Measurements from ENCODE around the gene ALLC. TPM values are rescaled to one million over a fixed set of nuclear protein-coding genes. Genes with fewer than 3 reads are reported as not detected.

The ALLC gene
- total and polyA plus RNA-seq, 2 experiments from 2014 or later = not detected

- no peak overlapping the region for H3K4me2 ChIP-seq
- no peak overlapping the region for H3K27ac ChIP-seq (ENCODE audit: low read depth)
- no peaks in the 10 kb centered on the region for H3K27me3 ChIP-seq (ENCODE audit: insufficient read depth)
- H3K4me1 Mint-ChIP-seq = peaks cover 3% of the 10 kb centered on the region; the same call in 1 of the 3 replicates
- ATAC-seq (no peak), DNase-seq (ENCODE audit: low spot score) (no peak)
- H3K4me3 ChIP-seq = no peak overlapping the region
- H4K20me1 ChIP-seq (replicated peaks; ENCODE audit: insufficient read depth) = no peaks in the 10 kb centered on the region
- no peaks in the 10 kb centered on the region for H3K79me2 ChIP-seq (replicated peaks; ENCODE audit: insufficient read depth)
- H3K36me3 ChIP-seq (ENCODE audit: insufficient read depth) = no peaks in the 10 kb centered on the region
- H3K4me3 Mint-ChIP-seq = no peak overlapping the region
- peaks cover 2% of the 10 kb centered on the region for H3K27me3 Mint-ChIP-seq (ENCODE audit: insufficient read depth, low read depth, poor library complexity)
- peaks cover 72% of the 10 kb centered on the region for H3K9me3 Mint-ChIP-seq
- 0 out of 3 replicates have a peak, but pooled peaks cover 4% of the 10 kb centered on the region for H3K36me3 Mint-ChIP-seq (ENCODE audit: low read depth)
- H2AFZ ChIP-seq = no peak overlapping the region
- no peak overlapping the region for H3K27ac Mint-ChIP-seq
- no peaks in the 10 kb centered on the region for H3F3A ChIP-seq (replicated peaks; ENCODE audit: low read depth)
- no peaks in the 10 kb centered on the region for H3K9me2 ChIP-seq (ENCODE audit: insufficient read depth)
- no peaks in the 10 kb centered on the region; the same call in 1 of the 2 replicates for H3K4me1 ChIP-seq (ENCODE audit: insufficient read depth)
- TF ChIP-seq NANOG (IDR thresholded peaks at IDR 0.05; ENCODE audit: borderline replicate concordance) (no peak), ZNF331 (CRISPR knock-in tag; IDR thresholded peaks at IDR 0.05; ENCODE audit: low read depth) (no peak)
These were observed 73.8 kb downstream of the ALLC start for GRCh38 chr2:3731829-3732228.

GRCh38 chr2:3736112-3736511 lies 78.1 kb downstream of the ALLC start:
- no peak for ATAC-seq
- H3K36me3 ChIP-seq (ENCODE audit: insufficient read depth) = no peaks in the 10 kb centered on the region
- H2AFZ ChIP-seq = no peak overlapping the region
- no peaks in the 10 kb centered on the region for H3K4me1 ChIP-seq (ENCODE audit: insufficient read depth)
- no peak overlapping the region for H3K4me3 Mint-ChIP-seq
- H3K36me3 Mint-ChIP-seq (ENCODE audit: low read depth) = 0 out of 3 replicates have a peak, but pooled peaks cover 4% of the 10 kb centered on the region
- H3K4me2 ChIP-seq = no peak overlapping the region
- H3K9me3 Mint-ChIP-seq = peaks cover 79% of the 10 kb centered on the region
- TF ChIP-seq STAT1 (IDR thresholded peaks at IDR 0.05; ENCODE audit: unreplicated experiment) (no peak), POLR2AphosphoS5 (IDR thresholded peaks at IDR 0.05; ENCODE audit: low read depth) (no peak), CTCF (conservative IDR thresholded peaks at IDR 0.05; ENCODE audit: low read depth in 2 of 2) (no peak)
- H3K9me2 ChIP-seq (ENCODE audit: insufficient read depth) = no peaks in the 10 kb centered on the region
- H3K4me3 ChIP-seq = no peak overlapping the region
- no peaks in the 10 kb centered on the region for H3F3A ChIP-seq (replicated peaks; ENCODE audit: low read depth)
- H3K27ac ChIP-seq (ENCODE audit: low read depth) = no peak overlapping the region
- no peaks in the 10 kb centered on the region for H3K27me3 Mint-ChIP-seq (ENCODE audit: insufficient read depth, low read depth, poor library complexity)
- no peaks in the 10 kb centered on the region for H3K79me2 ChIP-seq (replicated peaks; ENCODE audit: insufficient read depth)
- H3K27me3 ChIP-seq (ENCODE audit: insufficient read depth) = no peaks in the 10 kb centered on the region
- no peaks in the 10 kb centered on the region for H3K4me1 Mint-ChIP-seq
- H3K27ac Mint-ChIP-seq = no peak overlapping the region
- DNase-seq (ENCODE audit: low spot score) = no peak
- no peaks in the 10 kb centered on the region for H4K20me1 ChIP-seq (replicated peaks; ENCODE audit: insufficient read depth)

GRCh38 chr2:3737128-3737527 lies 79.1 kb downstream of the ALLC start:
- no peak overlapping the region for H3K4me2 ChIP-seq
- H2AFZ ChIP-seq = no peak overlapping the region
- H3K79me2 ChIP-seq (replicated peaks; ENCODE audit: insufficient read depth) = no peaks in the 10 kb centered on the region
- H3K36me3 ChIP-seq (ENCODE audit: insufficient read depth) = no peaks in the 10 kb centered on the region
- Mint-ChIP-seq H3K9me3 (peaks cover 77% of the 10 kb centered on the region), H3K36me3 (ENCODE audit: low read depth) (0 out of 3 replicates have a peak, but pooled peaks cover 4% of the 10 kb centered on the region), H3K4me1 (no peaks in the 10 kb centered on the region), H3K4me3 (no peak overlapping the region), H3K27ac (no peak overlapping the region), H3K27me3 (ENCODE audit: insufficient read depth, low read depth, poor library complexity) (peaks cover under 1% of the 10 kb centered on the region)
- H4K20me1 ChIP-seq (replicated peaks; ENCODE audit: insufficient read depth) = no peaks in the 10 kb centered on the region
- ATAC-seq (no peak), DNase-seq (ENCODE audit: low spot score) (no peak)
- H3K9me2 ChIP-seq (ENCODE audit: insufficient read depth) = no peaks in the 10 kb centered on the region
- no peak overlapping the region for H3K4me3 ChIP-seq
- no peak for TF ChIP-seq CTCF (conservative IDR thresholded peaks at IDR 0.05; ENCODE audit: low read depth in 2 of 2)
- no peak for TF ChIP-seq CREB1 (CRISPR knock-in tag; IDR thresholded peaks at IDR 0.05; ENCODE audit: low read depth)
- TF ChIP-seq ETS1 (IDR thresholded peaks at IDR 0.05) = no peak
- no peak for TF ChIP-seq JUNB (IDR thresholded peaks at IDR 0.05; ENCODE audit: unreplicated experiment)
- TF ChIP-seq REST (IDR thresholded peaks at IDR 0.05; ENCODE audit: unreplicated experiment) = no peak
- TF ChIP-seq EZH2 (IDR thresholded peaks at IDR 0.05; ENCODE audit: low read depth, unreplicated experiment) = no peak
- TF ChIP-seq STAT1 (IDR thresholded peaks at IDR 0.05; ENCODE audit: unreplicated experiment) = no peak
- TF ChIP-seq POLR2AphosphoS5 (IDR thresholded peaks at IDR 0.05; ENCODE audit: low read depth) = no peak
- TF ChIP-seq ZNF331 (CRISPR knock-in tag; IDR thresholded peaks at IDR 0.05; ENCODE audit: low read depth) = no peak
- TF ChIP-seq NANOG (IDR thresholded peaks at IDR 0.05; ENCODE audit: borderline replicate concordance) = no peak
- no peak overlapping the region for H3K27ac ChIP-seq (ENCODE audit: low read depth)
- H3F3A ChIP-seq (replicated peaks; ENCODE audit: low read depth) = no peaks in the 10 kb centered on the region
- no peaks in the 10 kb centered on the region for H3K4me1 ChIP-seq (ENCODE audit: insufficient read depth)
- H3K27me3 ChIP-seq (ENCODE audit: insufficient read depth) = no peaks in the 10 kb centered on the region

All from GM23338 (cell line).